A549 (cell line): ENCODE measurements around the gene CFAP410. TPM values are rescaled to one million over a fixed set of nuclear protein-coding genes. Genes with fewer than 3 reads are reported as not detected.

Experiments
- ATAC-seq, 2 experiments: fragments of 200-7000 bp in 1 of 2; fragments of >200 bp in 1 of 2; cut with Nextera tagmentation in 1 of 2; cut with Tn5 transposase in 1 of 2; 3 replicates each; pipeline versions ENCODE4 v1.8.0 to v1.9.1; 2018 to 2020; ENCODE audit warnings: mild to moderate bottlenecking in 1 of 2, moderate library complexity in 1 of 2
- CTCF ChIA-PET: fragments of 300-600 bp; sonication (Branson Sonifier 250); formaldehyde crosslinking; extraction: SDS; loops from one replicate; lab custom pipeline; 2021; ENCODE audit warnings: antibody characterized with exemption, inconsistent platforms; lab: Yijun Ruan, JAX
- POLR2A ChIA-PET: fragments of 350-600 bp; formaldehyde crosslinking; extraction: SDS; loops from one replicate; lab custom pipeline; 2021; ENCODE audit warnings: antibody characterized with exemption, inconsistent platforms; lab: Yijun Ruan, JAX
- DNase-seq, 2 experiments: peaks; one replicate each; pipeline versions ENCODE4 v3.0.0 to v3.0.0-alpha.2; 2011 to 2016; ENCODE audit warnings: low read depth in 1 of 2, low spot score in 1 of 2
- FAIRE-seq: peaks from 2 replicates; lab custom pipeline; 2011; peaks lifted over from hg19 to GRCh38; lab: Jason Lieb, UNC
- H3K27ac ChIP-seq, 2 experiments: fragments of >200 bp; sonication (Bioruptor Twin); formaldehyde crosslinking; 3 replicates each; pipeline ENCODE4 v1.5.1; 2016 to 2017
- H3K4me1 ChIP-seq: fragments of >200 bp; sonication (Bioruptor Twin); formaldehyde crosslinking; 3 replicates; pipeline ENCODE4 v1.6.1; 2016
- H3K4me2 ChIP-seq: fragments of >200 bp; sonication (Bioruptor Twin); formaldehyde crosslinking; 3 replicates; pipeline ENCODE4 v1.6.1; 2016
- H3K4me3 ChIP-seq: fragments of >200 bp; sonication (Bioruptor Twin); formaldehyde crosslinking; 3 replicates; pipeline ENCODE4 v1.5.1; 2016
- H3K9me3 ChIP-seq: fragments of >200 bp; sonication (Bioruptor Twin); formaldehyde crosslinking; 3 replicates; pipeline ENCODE4 v1.6.1; 2016
- BHLHE40 ChIP-seq: IDR thresholded peaks from 2 replicates; pipeline ENCODE4 v1.6.1; 2012; ENCODE audit warnings: low read depth, low read length, inconsistent platforms
- CBX8 ChIP-seq: fragments of 200-600 bp; sonication (generic); IDR thresholded peaks from 2 replicates; pipeline ENCODE4 v1.6.1; 2016
- CEBPB ChIP-seq, 2 experiments: fragments of >200 bp in 1 of 2; sonication (Bioruptor Twin) in 1 of 2; formaldehyde crosslinking in 1 of 2; IDR thresholded peaks; 2 replicates each; pipeline ENCODE4 v1.6.1; 2012 to 2016
- EHF ChIP-seq: fragments of 250-450 bp; sonication (Bioruptor Pico); IDR thresholded peaks from 2 replicates; pipeline ENCODE4 v1.5.0; 2020; ENCODE audit warnings: mild to moderate bottlenecking
- ESRRA ChIP-seq: fragments of 150-350 bp; IDR thresholded peaks from 2 replicates; pipeline ENCODE4 v1.6.1; 2014; ENCODE audit warnings: mild to moderate bottlenecking, low read length, borderline replicate concordance
- HDAC2 ChIP-seq: fragments of 200-600 bp; sonication (generic); IDR thresholded peaks from 2 replicates; pipeline ENCODE4 v1.6.1; 2016
- JUN ChIP-seq, 2 experiments: fragments of >200 bp; sonication (Bioruptor Twin); formaldehyde crosslinking; IDR thresholded peaks; 2 replicates in 1 of 2; 3 replicates in 1 of 2; pipeline ENCODE4 v1.6.1; 2016 to 2017
- MAFK ChIP-seq: fragments of 450-650 bp; IDR thresholded peaks from 2 replicates; pipeline ENCODE4 v1.6.1; 2014; ENCODE audit not compliant: partially characterized antibody
- MAX ChIP-seq: IDR thresholded peaks from 2 replicates; pipeline ENCODE4 v1.6.1; 2012
- MAZ ChIP-seq: fragments of 150-350 bp; IDR thresholded peaks from 2 replicates; pipeline ENCODE4 v1.6.1; 2014; ENCODE audit warnings: antibody characterized with exemption, low read depth, low read length, borderline replicate concordance
- NFE2L2 ChIP-seq: fragments of 150-350 bp; conservative IDR thresholded peaks from 2 replicates; pipeline ENCODE4 v1.6.1; 2014; ENCODE audit warnings: low read length
- NPAS2 ChIP-seq: fragments of 250-450 bp; sonication (Bioruptor Pico); IDR thresholded peaks from 2 replicates; pipeline ENCODE4 v1.8.0; 2022; ENCODE audit warnings: mild to moderate bottlenecking, moderate library complexity, borderline replicate concordance
- NR3C1 ChIP-seq: fragments of >200 bp; sonication (Bioruptor Twin); formaldehyde crosslinking; IDR thresholded peaks from 3 replicates; pipeline ENCODE4 v1.6.1; 2017
- PHF8 ChIP-seq: fragments of 200-600 bp; sonication (generic); IDR thresholded peaks from 2 replicates; pipeline ENCODE4 v1.6.1; 2016; ENCODE audit warnings: low read depth, mild to moderate bottlenecking, antibody characterized with exemption, moderate library complexity, borderline replicate concordance
- RAD21 ChIP-seq, 2 experiments: fragments of >200 bp in 1 of 2; sonication (Bioruptor Twin) in 1 of 2; formaldehyde crosslinking in 1 of 2; IDR thresholded peaks in 1 of 2; conservative IDR thresholded peaks in 1 of 2; 2 replicates in 1 of 2; 3 replicates in 1 of 2; pipeline ENCODE4 v1.6.1; 2012 to 2018; ENCODE audit warnings: inconsistent platforms in 1 of 2
- RARB ChIP-seq: fragments of 250-450 bp; sonication (Bioruptor Pico); IDR thresholded peaks from 2 replicates; pipeline ENCODE4 v1.8.0; 2021; ENCODE audit warnings: mild to moderate bottlenecking, moderate library complexity
- RCOR1 ChIP-seq: fragments of 150-350 bp; IDR thresholded peaks from 2 replicates; pipeline ENCODE4 v1.6.1; 2014; ENCODE audit warnings: antibody characterized with exemption, low read length, low read depth
- RFX5 ChIP-seq: fragments of 450-650 bp; IDR thresholded peaks from 2 replicates; pipeline ENCODE4 v1.7.1; 2014; ENCODE audit warnings: antibody characterized with exemption, mild to moderate bottlenecking, moderate library complexity
- TFCP2L1 ChIP-seq: fragments of 250-450 bp; sonication (Bioruptor Pico); IDR thresholded peaks from 2 replicates; pipeline ENCODE4 v1.5.0; 2021; ENCODE audit warnings: mild to moderate bottlenecking
- USF2 ChIP-seq: fragments of 450-650 bp; IDR thresholded peaks from 2 replicates; pipeline ENCODE4 v1.6.1; 2014; ENCODE audit warnings: antibody characterized with exemption
- ZFP36 ChIP-seq: fragments of 450-650 bp; IDR thresholded peaks from 2 replicates; pipeline ENCODE4 v1.6.1; 2014; ENCODE audit warnings: borderline replicate concordance; ENCODE audit not compliant: partially characterized antibody
- ZNF302 ChIP-seq: fragments of 250-450 bp; sonication (Bioruptor Pico); IDR thresholded peaks from 2 replicates; pipeline ENCODE4 v1.9.0; 2021; ENCODE audit warnings: inconsistent platforms, mild to moderate bottlenecking, moderate library complexity
- ZSCAN20 ChIP-seq: fragments of 250-450 bp; sonication (Bioruptor Pico); IDR thresholded peaks from 2 replicates; pipeline ENCODE4 v1.8.0; 2022; ENCODE audit warnings: mild to moderate bottlenecking, moderate library complexity
- WGBS: methylation state at CpG from one replicate; pipeline ENCODE4 v1.1.6; 2017; ENCODE audit errors: missing lambda C conversion rate; 5-methylcytosine and 5-hydroxymethylcytosine counted together
- polyA plus RNA-seq, 4 experiments: library from polyadenylated mRNA; depleted of rRNA in 3 of 4; stranded (reverse); fragments of >200 nt; fragmentation: RNase III in 1 of 4; extraction: RNeasy Plus Mini Kit Qiagen cat#74134 plus additional on column Dnase treatment in 1 of 4; gene quantifications; 2 replicates in 3 of 4; 3 replicates in 1 of 4; pipeline ENCODE4 v1.2.3, GENCODE V29; 2011 to 2017
- TF ChIP-seq, protein P1 (sequence below): fragments of >200 bp; sonication (Bioruptor Twin); formaldehyde crosslinking; IDR thresholded peaks from 2 replicates; pipeline ENCODE4 v1.6.1; 2016
- TF ChIP-seq, protein P2 (sequence below): fragments of 250-450 bp; sonication (Bioruptor Pico); IDR thresholded peaks from 2 replicates; pipeline ENCODE4 v1.5.0; 2021; ENCODE audit warnings: mild to moderate bottlenecking, moderate library complexity, borderline replicate concordance
- TF ChIP-seq, protein P3 (sequence below): fragments of >200 bp; sonication (Bioruptor Twin); formaldehyde crosslinking; IDR thresholded peaks from 3 replicates; pipeline ENCODE4 v1.5.1; 2016
- TF ChIP-seq, protein P4 (sequence below): IDR thresholded peaks from 2 replicates; pipeline ENCODE4 v1.6.1; 2012; ENCODE audit warnings: low read depth, borderline replicate concordance

Gene CFAP410
- polyA plus RNA-seq, 2 of the 4 experiments (the other 2 are of a cell fraction): 3.2 to 7.1 TPM

GRCh38 chr21:44371596-44371995 is 32.4 kb upstream of the CFAP410 start:
- no peak for ATAC-seq
- FAIRE-seq: no peak
- POLR2A ChIA-PET: no interaction called here
- Histone ChIP-seq H3K4me3 (no peak overlapping the region), H3K9me3 (no peaks in the 10 kb centered on the region), H3K27ac (no peak overlapping the region), H3K4me2 (no peak overlapping the region), H3K4me1 (peaks cover 4% of the 10 kb centered on the region; the same call in 1 of the 3 replicates)
- TF ChIP-seq EHF (CRISPR knock-in tag) (no peak), ZSCAN20 (CRISPR knock-in tag) (no peak), CEBPB (IDR thresholded peaks at IDR 0.05) (no peak), CBX8 (no peak), RAD21 (conservative IDR thresholded peaks at IDR 0.05 in 1 of 2, IDR thresholded peaks at IDR 0.05 in 1 of 2) (no peak), BHLHE40 (no peak), MAZ (no peak), JUN (IDR thresholded peaks at IDR 0.05) (no peak), MAFK (no peak), RARB (CRISPR knock-in tag) (no peak), ESRRA (no peak), PHF8 (no peak), NPAS2 (CRISPR knock-in tag) (no peak)
- TF ChIP-seq, protein P1, sequence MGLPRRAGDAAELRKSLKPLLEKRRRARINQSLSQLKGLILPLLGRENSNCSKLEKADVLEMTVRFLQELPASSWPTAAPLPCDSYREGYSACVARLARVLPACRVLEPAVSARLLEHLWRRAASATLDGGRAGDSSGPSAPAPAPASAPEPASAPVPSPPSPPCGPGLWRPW: no peak
- TF ChIP-seq, protein P2, sequence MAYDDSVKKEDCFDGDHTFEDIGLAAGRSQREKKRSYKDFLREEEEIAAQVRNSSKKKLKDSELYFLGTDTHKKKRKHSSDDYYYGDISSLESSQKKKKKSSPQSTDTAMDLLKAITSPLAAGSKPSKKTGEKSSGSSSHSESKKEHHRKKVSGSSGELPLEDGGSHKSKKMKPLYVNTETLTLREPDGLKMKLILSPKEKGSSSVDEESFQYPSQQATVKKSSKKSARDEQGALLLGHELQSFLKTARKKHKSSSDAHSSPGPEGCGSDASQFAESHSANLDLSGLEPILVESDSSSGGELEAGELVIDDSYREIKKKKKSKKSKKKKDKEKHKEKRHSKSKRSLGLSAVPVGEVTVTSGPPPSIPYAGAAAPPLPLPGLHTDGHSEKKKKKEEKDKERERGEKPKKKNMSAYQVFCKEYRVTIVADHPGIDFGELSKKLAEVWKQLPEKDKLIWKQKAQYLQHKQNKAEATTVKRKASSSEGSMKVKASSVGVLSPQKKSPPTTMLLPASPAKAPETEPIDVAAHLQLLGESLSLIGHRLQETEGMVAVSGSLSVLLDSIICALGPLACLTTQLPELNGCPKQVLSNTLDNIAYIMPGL (CRISPR knock-in tag): no peak
- TF ChIP-seq, protein P3, sequence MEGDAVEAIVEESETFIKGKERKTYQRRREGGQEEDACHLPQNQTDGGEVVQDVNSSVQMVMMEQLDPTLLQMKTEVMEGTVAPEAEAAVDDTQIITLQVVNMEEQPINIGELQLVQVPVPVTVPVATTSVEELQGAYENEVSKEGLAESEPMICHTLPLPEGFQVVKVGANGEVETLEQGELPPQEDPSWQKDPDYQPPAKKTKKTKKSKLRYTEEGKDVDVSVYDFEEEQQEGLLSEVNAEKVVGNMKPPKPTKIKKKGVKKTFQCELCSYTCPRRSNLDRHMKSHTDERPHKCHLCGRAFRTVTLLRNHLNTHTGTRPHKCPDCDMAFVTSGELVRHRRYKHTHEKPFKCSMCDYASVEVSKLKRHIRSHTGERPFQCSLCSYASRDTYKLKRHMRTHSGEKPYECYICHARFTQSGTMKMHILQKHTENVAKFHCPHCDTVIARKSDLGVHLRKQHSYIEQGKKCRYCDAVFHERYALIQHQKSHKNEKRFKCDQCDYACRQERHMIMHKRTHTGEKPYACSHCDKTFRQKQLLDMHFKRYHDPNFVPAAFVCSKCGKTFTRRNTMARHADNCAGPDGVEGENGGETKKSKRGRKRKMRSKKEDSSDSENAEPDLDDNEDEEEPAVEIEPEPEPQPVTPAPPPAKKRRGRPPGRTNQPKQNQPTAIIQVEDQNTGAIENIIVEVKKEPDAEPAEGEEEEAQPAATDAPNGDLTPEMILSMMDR: no peak
- CTCF ChIA-PET: interaction anchor here (1.6 kb wide), 1 partner anchor 768 kb away, joined by 3 read pairs; no protein-coding TSS in a partner anchor
- DNase-seq: no peak
- 96% methylated on average over 6 of the region's 6 CpGs for WGBS

DNA sequence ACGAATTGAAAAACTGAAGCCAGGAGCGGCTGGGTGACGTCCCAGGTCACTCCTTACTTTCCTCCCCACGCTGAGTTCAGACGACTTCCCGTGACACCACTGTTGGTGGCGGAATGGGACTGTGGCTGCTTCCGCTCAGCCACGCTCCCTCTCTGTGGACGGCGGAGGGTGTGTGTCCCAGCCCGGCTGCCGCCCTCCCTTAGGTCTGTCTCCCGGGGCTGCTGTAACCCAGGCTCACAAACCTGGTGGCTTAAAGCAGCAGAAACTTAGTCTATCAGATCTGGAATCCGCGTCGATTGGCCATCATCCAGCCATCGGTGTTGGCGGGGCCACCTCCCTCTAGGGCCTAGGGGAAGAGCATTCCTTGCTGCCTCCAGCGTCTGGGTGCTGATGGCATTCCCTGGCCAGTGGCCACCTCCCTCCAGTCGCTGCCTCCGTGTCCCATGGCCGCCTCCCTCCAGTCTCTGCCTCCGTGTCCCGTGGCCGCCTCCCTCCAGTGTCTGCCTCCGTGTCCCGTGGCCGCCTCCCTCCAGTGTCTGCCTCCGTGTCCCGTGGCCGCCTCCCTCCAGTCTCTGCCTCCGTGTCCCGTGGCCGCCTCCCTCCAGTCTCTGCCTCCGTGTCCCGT is 31.7 kb upstream of the CFAP410 start:
- no peak overlapping the region for H3K4me3 ChIP-seq
- H3K9me3 ChIP-seq: no peaks in the 10 kb centered on the region
- H3K4me1 ChIP-seq: peaks cover 4% of the 10 kb centered on the region; the same call in 1 of the 3 replicates
- ATAC-seq: no peak
- H3K4me2 ChIP-seq: no peak overlapping the region; the same call in 1 of the 3 replicates
- no peak for TF ChIP-seq RCOR1
- no peak for TF ChIP-seq NR3C1
- TF ChIP-seq, protein P4, sequence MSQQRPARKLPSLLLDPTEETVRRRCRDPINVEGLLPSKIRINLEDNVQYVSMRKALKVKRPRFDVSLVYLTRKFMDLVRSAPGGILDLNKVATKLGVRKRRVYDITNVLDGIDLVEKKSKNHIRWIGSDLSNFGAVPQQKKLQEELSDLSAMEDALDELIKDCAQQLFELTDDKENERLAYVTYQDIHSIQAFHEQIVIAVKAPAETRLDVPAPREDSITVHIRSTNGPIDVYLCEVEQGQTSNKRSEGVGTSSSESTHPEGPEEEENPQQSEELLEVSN: no peak
- TF ChIP-seq HDAC2: no peak
- TF ChIP-seq ZNF302 (CRISPR knock-in tag): no peak
- no peak for TF ChIP-seq MAFK
- TF ChIP-seq ESRRA: no peak
- TF ChIP-seq USF2: no peak
- no peak for TF ChIP-seq NFE2L2
- TF ChIP-seq ZFP36: no peak
- TF ChIP-seq MAX: no peak
- TF ChIP-seq, protein P2 (CRISPR knock-in tag): no peak
- TF ChIP-seq RFX5: no peak
- no peak for TF ChIP-seq TFCP2L1 (CRISPR knock-in tag)
- WGBS: 89% methylated on average over 21 of the region's 37 CpGs
- DNase-seq: no peak
- no peak for FAIRE-seq
- ChIA-PET CTCF (no interaction called here), POLR2A (no interaction called here)
- no peak overlapping the region for H3K27ac ChIP-seq
